ENCODE data around the gene MGMT. TPM values are rescaled to one million over a fixed set of nuclear protein-coding genes. Genes with fewer than 3 reads are reported as not detected.

The MGMT gene
- total RNA-seq, 1 donor from 2014 or later: 13.9 TPM

DNA sequence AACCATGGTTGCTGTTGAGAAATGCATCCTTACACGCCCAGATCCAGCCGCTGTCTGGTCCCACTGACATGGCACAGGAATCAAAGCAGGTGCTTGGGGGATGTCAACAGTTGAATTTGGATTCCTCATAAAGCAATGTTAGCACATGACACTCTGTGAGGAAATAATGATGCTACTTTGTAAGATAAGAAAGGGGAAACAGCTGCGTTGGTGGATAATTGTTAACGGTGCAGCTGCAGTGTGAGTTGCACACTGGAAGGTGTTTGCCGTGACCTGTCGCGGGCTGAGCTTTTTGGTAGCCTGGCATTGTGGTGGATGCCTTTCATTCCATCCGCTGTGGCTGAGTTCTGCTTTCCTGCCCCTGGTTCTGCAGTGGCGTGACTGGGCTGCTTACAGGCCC is 113.9 kb downstream of the MGMT start:
- no peak overlapping the region for H3K27ac Mint-ChIP-seq (ENCODE audit: unreplicated experiment)
- H3K4me1 Mint-ChIP-seq (ENCODE audit: low read depth): no peaks in the 10 kb centered on the region
- H3K9me3 Mint-ChIP-seq (ENCODE audit: low read depth): peaks cover 7% of the 10 kb centered on the region
- no peak for DNase-seq (ENCODE audit: low spot score)
- no peak overlapping the region for H3K4me3 Mint-ChIP-seq (ENCODE audit: unreplicated experiment)
- no peaks in the 10 kb centered on the region for H3K27me3 Mint-ChIP-seq (ENCODE audit: low read depth)
- H3K36me3 Mint-ChIP-seq (ENCODE audit: low read depth): peaks cover 3% of the 10 kb centered on the region
- TF ChIP-seq, protein P1, sequence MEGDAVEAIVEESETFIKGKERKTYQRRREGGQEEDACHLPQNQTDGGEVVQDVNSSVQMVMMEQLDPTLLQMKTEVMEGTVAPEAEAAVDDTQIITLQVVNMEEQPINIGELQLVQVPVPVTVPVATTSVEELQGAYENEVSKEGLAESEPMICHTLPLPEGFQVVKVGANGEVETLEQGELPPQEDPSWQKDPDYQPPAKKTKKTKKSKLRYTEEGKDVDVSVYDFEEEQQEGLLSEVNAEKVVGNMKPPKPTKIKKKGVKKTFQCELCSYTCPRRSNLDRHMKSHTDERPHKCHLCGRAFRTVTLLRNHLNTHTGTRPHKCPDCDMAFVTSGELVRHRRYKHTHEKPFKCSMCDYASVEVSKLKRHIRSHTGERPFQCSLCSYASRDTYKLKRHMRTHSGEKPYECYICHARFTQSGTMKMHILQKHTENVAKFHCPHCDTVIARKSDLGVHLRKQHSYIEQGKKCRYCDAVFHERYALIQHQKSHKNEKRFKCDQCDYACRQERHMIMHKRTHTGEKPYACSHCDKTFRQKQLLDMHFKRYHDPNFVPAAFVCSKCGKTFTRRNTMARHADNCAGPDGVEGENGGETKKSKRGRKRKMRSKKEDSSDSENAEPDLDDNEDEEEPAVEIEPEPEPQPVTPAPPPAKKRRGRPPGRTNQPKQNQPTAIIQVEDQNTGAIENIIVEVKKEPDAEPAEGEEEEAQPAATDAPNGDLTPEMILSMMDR (IDR thresholded peaks at IDR 0.05): no peak

GRCh38 chr10:129581827-129582411 is 114.9 kb downstream of the MGMT start:
- Mint-ChIP-seq H3K27ac (ENCODE audit: unreplicated experiment) (no peak overlapping the region), H3K27me3 (ENCODE audit: low read depth) (no peaks in the 10 kb centered on the region), H3K4me3 (ENCODE audit: unreplicated experiment) (no peak overlapping the region), H3K36me3 (ENCODE audit: low read depth) (peaks cover 5% of the 10 kb centered on the region), H3K9me3 (ENCODE audit: low read depth) (peaks cover 17% of the 10 kb centered on the region), H3K4me1 (ENCODE audit: low read depth) (no peaks in the 10 kb centered on the region)
- peak; percentile 68 for DNase-seq (ENCODE audit: low spot score)
- TF ChIP-seq, protein P1 (IDR thresholded peaks at IDR 0.05): no peak

DNA sequence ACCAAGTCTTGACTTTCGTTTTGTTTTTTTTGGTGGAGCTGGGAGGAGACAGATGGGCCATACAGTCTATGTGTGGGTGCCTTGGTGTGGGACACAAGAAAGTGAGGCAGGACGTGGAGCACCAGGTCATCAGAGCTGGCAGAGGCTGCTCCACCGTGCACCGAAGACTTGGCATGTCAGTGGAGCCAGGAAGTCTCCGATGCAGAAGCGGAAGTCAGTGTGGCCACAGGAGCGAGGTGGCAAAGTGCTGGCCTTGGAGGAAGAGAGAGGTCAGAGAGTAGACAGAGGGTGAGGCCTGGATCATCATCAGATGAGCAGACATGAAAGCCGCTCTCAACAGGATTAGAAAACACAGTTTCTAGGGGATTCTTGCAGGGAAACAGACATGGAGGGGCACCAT is 116.8 kb downstream of the MGMT start:
- Mint-ChIP-seq H3K9me3 (ENCODE audit: low read depth) (peaks cover 32% of the 10 kb centered on the region), H3K4me1 (ENCODE audit: low read depth) (no peaks in the 10 kb centered on the region), H3K4me3 (ENCODE audit: unreplicated experiment) (no peak overlapping the region), H3K27ac (ENCODE audit: unreplicated experiment) (no peak overlapping the region), H3K27me3 (ENCODE audit: low read depth) (no peaks in the 10 kb centered on the region), H3K36me3 (ENCODE audit: low read depth) (peaks cover 19% of the 10 kb centered on the region)
- DNase-seq (ENCODE audit: low spot score): peak; percentile 65
- TF ChIP-seq, protein P1 (IDR thresholded peaks at IDR 0.05): no peak

DNA sequence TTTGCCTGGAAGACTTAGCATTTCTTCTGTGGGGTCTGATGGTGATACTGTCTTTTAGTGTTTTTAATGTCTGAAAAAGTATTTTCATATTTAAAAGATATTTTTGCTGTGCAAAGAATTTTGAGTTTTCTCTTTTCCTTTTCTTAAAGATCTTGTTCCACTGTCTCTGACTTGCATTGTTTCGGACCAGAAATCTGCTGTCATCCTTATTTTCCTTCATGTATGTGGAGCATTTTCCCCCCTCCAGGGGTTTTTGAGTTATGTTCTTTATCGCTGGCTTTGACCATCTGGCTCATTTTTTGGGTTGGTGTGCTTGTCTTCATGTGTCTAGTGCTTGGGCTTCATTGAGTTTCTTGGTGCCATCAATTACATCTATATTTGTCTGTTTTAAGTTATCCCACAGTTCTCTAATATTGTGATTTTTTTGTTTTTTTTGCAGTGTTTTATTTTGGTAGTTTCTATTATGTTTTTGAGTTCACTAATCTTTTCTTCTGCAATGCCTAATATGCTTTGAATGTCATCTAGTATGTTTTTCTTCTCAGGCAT is 119.9 kb downstream of the MGMT start:
- TF ChIP-seq, protein P1 (IDR thresholded peaks at IDR 0.05): no peak
- H3K27ac Mint-ChIP-seq (ENCODE audit: unreplicated experiment): no peak overlapping the region
- no peaks in the 10 kb centered on the region for H3K4me1 Mint-ChIP-seq (ENCODE audit: low read depth)
- H3K4me3 Mint-ChIP-seq (ENCODE audit: unreplicated experiment): no peak overlapping the region
- H3K27me3 Mint-ChIP-seq (ENCODE audit: low read depth): no peaks in the 10 kb centered on the region
- peaks cover 36% of the 10 kb centered on the region for H3K9me3 Mint-ChIP-seq (ENCODE audit: low read depth)
- H3K36me3 Mint-ChIP-seq (ENCODE audit: low read depth): peaks cover 20% of the 10 kb centered on the region
- DNase-seq (ENCODE audit: low spot score): no peak

DNA sequence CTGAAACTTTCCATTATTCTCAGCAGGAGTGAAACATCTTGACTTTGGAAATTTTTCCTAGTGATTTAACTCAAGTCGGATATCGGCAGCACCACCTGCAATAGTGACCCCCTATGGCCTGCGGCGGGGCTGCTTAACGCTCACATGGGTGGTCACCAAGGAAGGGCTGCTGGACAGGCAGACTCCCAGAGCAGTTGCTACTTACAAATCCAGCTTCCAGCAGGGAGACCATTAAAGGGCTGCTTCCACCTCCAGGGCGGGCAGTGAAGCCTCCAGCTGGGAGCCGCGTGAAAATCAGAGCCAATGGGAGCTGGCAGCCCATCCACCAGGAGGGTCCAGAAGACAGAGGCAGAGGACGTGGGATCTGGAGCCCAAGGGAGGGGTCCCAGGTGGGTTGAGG is 122.5 kb downstream of the MGMT start:
- Mint-ChIP-seq H3K4me1 (ENCODE audit: low read depth) (no peaks in the 10 kb centered on the region), H3K27me3 (ENCODE audit: low read depth) (no peaks in the 10 kb centered on the region), H3K27ac (ENCODE audit: unreplicated experiment) (no peak overlapping the region), H3K4me3 (ENCODE audit: unreplicated experiment) (no peak overlapping the region), H3K9me3 (ENCODE audit: low read depth) (peaks cover 36% of the 10 kb centered on the region), H3K36me3 (ENCODE audit: low read depth) (peaks cover 20% of the 10 kb centered on the region)
- peak; percentile 62 for DNase-seq (ENCODE audit: low spot score)
- TF ChIP-seq, protein P1 (IDR thresholded peaks at IDR 0.05): no peak

Measured in chondrocyte (in vitro differentiated cells).